Colonic mucosa (tissue), 4 donors: ENCODE data around the gene FER1L5. TPM values are rescaled to one million over a fixed set of nuclear protein-coding genes. Genes with fewer than 3 reads are reported as not detected.
"Not testable (repeated sequence)": the region's sequence is repeated elsewhere in the genome, so short reads cannot be mapped to it uniquely, and the experiment has no call there.

Source experiments
- DNase-seq: peaks from one replicate; pipeline ENCODE4 v3.0.0-alpha.2; 2020
- H3K27ac ChIP-seq: fragments of 200-600 bp; one replicate; pipeline ENCODE4 v1.8.0; 2021
- H3K27me3 ChIP-seq: fragments of 200-600 bp; one replicate; pipeline ENCODE4 v1.8.0; 2021
- H3K36me3 ChIP-seq: fragments of 200-600 bp; one replicate; pipeline ENCODE4 v1.8.0; 2021
- H3K4me1 ChIP-seq: fragments of 200-600 bp; one replicate; pipeline ENCODE4 v1.8.0; 2021; ENCODE audit warnings: mild to moderate bottlenecking
- H3K4me3 ChIP-seq: fragments of 200-600 bp; one replicate; pipeline ENCODE4 v1.8.0; 2021
- H3K9ac ChIP-seq, 2 donors: one replicate each; pipeline ENCODE4 v1.7.0; 2013; ENCODE audit warnings: control low read depth in 2 of 2, low read depth in 2 of 2, low read length in 2 of 2
- H3K9me3 ChIP-seq: fragments of 200-600 bp; one replicate; pipeline ENCODE4 v1.8.0; 2021
- CTCF ChIP-seq: fragments of 200-600 bp; IDR thresholded peaks from one replicate; pipeline ENCODE4 v1.8.0; 2022; ENCODE audit warnings: antibody characterized with exemption, mild to moderate bottlenecking
- intact Hi-C: fragments of 100-400 bp; cut with DNase I; formaldehyde crosslinking; loops from one replicate; pipeline ENCODE4 v1.14.1; 2022
- total RNA-seq, 2 donors: library from RNA; stranded (reverse); fragmentation: NEBNext Ultra II Directional in 1 of 2; extraction: Animal tissue kit (Norgen Biotek cat#: 25700) in 1 of 2; gene quantifications; one replicate each; pipeline ENCODE4 v1.2.1, GENCODE V29; 2021
- donor health status: healthy.
- donor health status: DM: no; HTN: no; CAD: no.
- donor health status: DM: no; HTN: no; CAD: no.

The FER1L5 gene
- total RNA-seq, 2 donors from 2014 or later, result not detected

GRCh38 chr2:96665083-96665569 lies 22.6 kb downstream of the FER1L5 start:
- Histone ChIP-seq H3K4me3 (no peak overlapping the region), H3K36me3 (no peaks in the 10 kb centered on the region), H3K27me3 (no peaks in the 10 kb centered on the region), H3K9me3 (no peaks in the 10 kb centered on the region), H3K27ac (no peak overlapping the region), H3K9ac (no peak overlapping the region), H3K4me1 (no peaks in the 10 kb centered on the region)
- no peak for DNase-seq
- no peak for TF ChIP-seq CTCF
- intact Hi-C loops, result no loop called here

- H3K4me3 ChIP-seq, H3K27me3 ChIP-seq, DNase-seq, H3K36me3 ChIP-seq, intact Hi-C loops, H3K27ac ChIP-seq, H3K9ac ChIP-seq, H3K4me1 ChIP-seq, H3K9me3 ChIP-seq: not testable (repeated sequence)
Observed at GRCh38 chr2:96665717-96666116, 23.2 kb downstream of the FER1L5 start.

GRCh38 chr2:96668771-96669170 lies 26.2 kb downstream of the FER1L5 start:
- H3K4me3 ChIP-seq, result no peak overlapping the region
- no peak overlapping the region for H3K27ac ChIP-seq
- DNase-seq, result no peak
- intact Hi-C loops, result no loop called here
- no peaks in the 10 kb centered on the region for H3K36me3 ChIP-seq
- H3K27me3 ChIP-seq, result no peaks in the 10 kb centered on the region
- no peak for TF ChIP-seq CTCF
- H3K9ac ChIP-seq, result no peak overlapping the region
- H3K9me3 ChIP-seq, result no peaks in the 10 kb centered on the region
- H3K4me1 ChIP-seq, result no peaks in the 10 kb centered on the region

GRCh38 chr2:96669539-96670215 lies 27.1 kb downstream of the FER1L5 start:
- intact Hi-C loops, result no loop called here
- no peak for DNase-seq

GRCh38 chr2:96679848-96680247 lies 37.3 kb downstream of the FER1L5 start:
- H3K27me3 ChIP-seq, result no peaks in the 10 kb centered on the region
- no peaks in the 10 kb centered on the region for H3K36me3 ChIP-seq
- no peak overlapping the region for H3K4me3 ChIP-seq
- no peak overlapping the region for H3K9ac ChIP-seq
- TF ChIP-seq CTCF, result no peak
- H3K4me1 ChIP-seq, result no peaks in the 10 kb centered on the region
- intact Hi-C loops, result no loop called here
- peak; percentile 37 for DNase-seq
- no peak overlapping the region for H3K27ac ChIP-seq
- no peaks in the 10 kb centered on the region for H3K9me3 ChIP-seq

More at GRCh38 chr2:96669539-96670215, 27.1 kb downstream of the FER1L5 start:
- Histone ChIP-seq H3K4me1 (no peaks in the 10 kb centered on the region), H3K27ac (no peak overlapping the region), H3K4me3 (no peak overlapping the region), H3K27me3 (no peaks in the 10 kb centered on the region), H3K36me3 (no peaks in the 10 kb centered on the region), H3K9me3 (no peaks in the 10 kb centered on the region), H3K9ac (no peak overlapping the region)
- no peak for TF ChIP-seq CTCF

GRCh38 chr2:96680561-96681141 lies 38.1 kb downstream of the FER1L5 start:
- no peaks in the 10 kb centered on the region for H3K27me3 ChIP-seq
- DNase-seq, result peak; percentile 33
- intact Hi-C loops, result no loop called here
- no peak overlapping the region for H3K27ac ChIP-seq
- H3K36me3 ChIP-seq, result no peaks in the 10 kb centered on the region
- H3K4me1 ChIP-seq, result no peaks in the 10 kb centered on the region
- H3K9me3 ChIP-seq, result no peaks in the 10 kb centered on the region
- no peak for TF ChIP-seq CTCF
- H3K4me3 ChIP-seq, result no peak overlapping the region
- H3K9ac ChIP-seq, result no peak overlapping the region
